H1 (cell line): ENCODE measurements around the gene RXRA. TPM values are rescaled to one million over a fixed set of nuclear protein-coding genes. Genes with fewer than 3 reads are reported as not detected.

ENCODE experiments used
- CTCF ChIA-PET: fragments of 300-600 bp; sonication (Branson Sonifier 250); formaldehyde crosslinking; loops from one replicate; lab custom pipeline; 2021; ENCODE audit not compliant: partially characterized antibody; lab: Charles Lee
- POLR2A ChIA-PET: fragments of 300-600 bp; sonication (Branson Sonifier 250); formaldehyde crosslinking; loops from one replicate; lab custom pipeline; 2021; ENCODE audit warnings: inconsistent platforms; ENCODE audit not compliant: partially characterized antibody; lab: Charles Lee
- DNase-seq, 2 experiments: peaks; one replicate each; pipeline versions ENCODE4 v3.0.0 to v3.0.0-alpha.2; 2010 to 2022; ENCODE audit warnings: low spot score in 2 of 2, low read depth in 1 of 2, mixed read lengths in 1 of 2
- FAIRE-seq: peaks from 2 replicates; lab custom pipeline; 2011; peaks lifted over from hg19 to GRCh38; lab: Jason Lieb, UNC
- H2AFZ ChIP-seq: 2 replicates; pipeline ENCODE4 v1.8.1; 2012; ENCODE audit warnings: low read length, inconsistent platforms
- H2AK5ac ChIP-seq: 2 replicates; pipeline ENCODE4 v1.6.1; 2013; ENCODE audit warnings: low read depth, low read length
- H2BK120ac ChIP-seq: replicated peaks from 2 replicates; pipeline ENCODE3; 2013; ENCODE audit warnings: low read depth, low read length, inconsistent platforms
- H2BK12ac ChIP-seq: 2 replicates; pipeline ENCODE4 v1.6.1; 2013; ENCODE audit warnings: low read depth, low read length
- H2BK15ac ChIP-seq: 2 replicates; pipeline ENCODE4 v1.6.1; 2013; ENCODE audit warnings: low read length
- H2BK20ac ChIP-seq: 2 replicates; pipeline ENCODE4 v1.6.1; 2013; ENCODE audit warnings: low read length
- H2BK5ac ChIP-seq: 2 replicates; pipeline ENCODE4 v1.6.1; 2013; ENCODE audit warnings: low read depth, low read length
- H3K14ac ChIP-seq: 2 replicates; pipeline ENCODE4 v1.6.1; 2013; ENCODE audit warnings: inconsistent platforms; ENCODE audit not compliant: insufficient read length
- H3K18ac ChIP-seq: 2 replicates; pipeline ENCODE4 v1.6.1; 2013; ENCODE audit warnings: low read length; ENCODE audit errors: extremely low read depth
- H3K23ac ChIP-seq: 2 replicates; pipeline ENCODE4 v1.6.1; 2013; ENCODE audit warnings: inconsistent platforms; ENCODE audit not compliant: insufficient read length
- H3K23me2 ChIP-seq: 2 replicates; pipeline ENCODE4 v1.6.1; 2013; ENCODE audit warnings: low read depth, low read length
- H3K27ac ChIP-seq: 2 replicates; pipeline ENCODE4 v1.6.1; 2011; ENCODE audit warnings: low read depth, low read length, inconsistent platforms
- H3K27me3 ChIP-seq, 4 experiments: replicated peaks in 1 of 4; 1 replicate in 1 of 4; 2 replicates in 3 of 4; pipeline versions ENCODE4 v1.6.1 to v1.8.1; 2011 to 2013; ENCODE audit warnings: low read length in 3 of 4, mild to moderate bottlenecking in 3 of 4, inconsistent platforms in 2 of 4, mixed read lengths in 2 of 4, moderate library complexity in 1 of 4; ENCODE audit not compliant: control insufficient read depth in 3 of 4, insufficient read depth in 3 of 4; ENCODE audit errors: extremely low read depth in 1 of 4
- H3K36me3 ChIP-seq, 4 experiments: 2 replicates each; pipeline versions ENCODE4 v1.6.1 to v1.8.1; 2011 to 2013; ENCODE audit warnings: mild to moderate bottlenecking in 4 of 4, low read length in 3 of 4, moderate library complexity in 2 of 4, control low read depth in 1 of 4, inconsistent platforms in 1 of 4; ENCODE audit not compliant: insufficient read depth in 4 of 4, control insufficient read depth in 2 of 4
- H3K4ac ChIP-seq: replicated peaks from 2 replicates; pipeline ENCODE3; 2013; ENCODE audit warnings: low read length, low read depth, mixed read lengths, inconsistent platforms; ENCODE audit not compliant: insufficient read length
- H3K4me1 ChIP-seq, 4 experiments: replicated peaks in 1 of 4; 1 replicate in 1 of 4; 2 replicates in 3 of 4; pipeline versions ENCODE4 v1.6.1 to v1.8.1; 2011 to 2013; ENCODE audit warnings: low read length in 3 of 4, inconsistent platforms in 2 of 4, mixed read lengths in 1 of 4; ENCODE audit not compliant: insufficient read depth in 4 of 4, control insufficient read depth in 3 of 4
- H3K4me2 ChIP-seq, 2 experiments: 2 replicates each; pipeline versions ENCODE4 v1.6.1 to v1.8.1; 2011 to 2013; ENCODE audit warnings: low read depth in 2 of 2, low read length in 2 of 2, control low read depth in 1 of 2, inconsistent platforms in 1 of 2, mild to moderate bottlenecking in 1 of 2; ENCODE audit not compliant: insufficient read depth in 1 of 2
- H3K4me3 ChIP-seq, 4 experiments: fragments of 200-600, 300-600 bp in 1 of 4; sonication (generic), shearing (Covaris generic), sonication (Bioruptor Twin) in 1 of 4; 2 replicates each; pipeline versions ENCODE4 v1.5.1 to v1.8.1; 2011 to 2016; ENCODE audit warnings: low read length in 4 of 4, low read depth in 3 of 4, control low read depth in 2 of 4, inconsistent platforms in 2 of 4, mild to moderate bottlenecking in 2 of 4, mixed read lengths in 1 of 4, moderate library complexity in 1 of 4; ENCODE audit not compliant: insufficient read depth in 2 of 4; ENCODE audit errors: extremely low read depth in 1 of 4
- H3K56ac ChIP-seq: replicated peaks from 2 replicates; pipeline ENCODE3; 2013; ENCODE audit warnings: low read depth, mild to moderate bottlenecking, mixed read lengths, low read length, inconsistent platforms; ENCODE audit not compliant: insufficient read length
- H3K79me1 ChIP-seq: 2 replicates; pipeline ENCODE4 v1.6.1; 2013; ENCODE audit warnings: low read depth, low read length, control low read depth
- H3K79me2 ChIP-seq, 2 experiments: 2 replicates each; pipeline versions ENCODE4 v1.6.1 to v1.8.1; 2012 to 2013; ENCODE audit warnings: low read length in 2 of 2, mild to moderate bottlenecking in 2 of 2, inconsistent platforms in 1 of 2; ENCODE audit not compliant: insufficient read depth in 2 of 2, control insufficient read depth in 1 of 2
- H3K9ac ChIP-seq, 4 experiments: replicated peaks in 1 of 4; 1 replicate in 1 of 4; 2 replicates in 3 of 4; pipeline versions ENCODE4 v1.6.1 to v1.8.1; 2011 to 2013; ENCODE audit warnings: low read depth in 3 of 4, low read length in 3 of 4, control low read depth in 2 of 4, mild to moderate bottlenecking in 2 of 4, moderate library complexity in 2 of 4, inconsistent platforms in 1 of 4; ENCODE audit errors: extremely low read depth in 1 of 4
- H3K9me3 ChIP-seq, 2 experiments: 2 replicates each; pipeline versions ENCODE4 v1.6.1 to v1.8.1; 2012 to 2013; ENCODE audit warnings: mild to moderate bottlenecking in 2 of 2, moderate library complexity in 2 of 2, control low read depth in 1 of 2, inconsistent platforms in 1 of 2, low read depth in 1 of 2, low read length in 1 of 2, mixed read lengths in 1 of 2; ENCODE audit not compliant: insufficient read depth in 2 of 2
- H4K20me1 ChIP-seq, 2 experiments: replicated peaks in 1 of 2; 2 replicates each; pipeline versions ENCODE3 to v1.8.1; 2011 to 2013; ENCODE audit warnings: inconsistent platforms in 2 of 2, low read length in 2 of 2, mild to moderate bottlenecking in 1 of 2; ENCODE audit not compliant: insufficient read depth in 2 of 2, control insufficient read depth in 1 of 2
- H4K5ac ChIP-seq: 2 replicates; pipeline ENCODE4 v1.6.1; 2013; ENCODE audit warnings: low read length, low read depth, mixed read lengths, inconsistent platforms; ENCODE audit not compliant: insufficient read length
- H4K8ac ChIP-seq: 2 replicates; pipeline ENCODE4 v1.8.0; 2013; ENCODE audit warnings: mild to moderate bottlenecking, moderate library complexity, low read length, inconsistent platforms; ENCODE audit not compliant: insufficient read depth; ENCODE audit errors: extremely low read depth
- H4K91ac ChIP-seq: replicated peaks from 2 replicates; pipeline ENCODE3; 2013; ENCODE audit warnings: low read length, mixed read lengths, inconsistent platforms; ENCODE audit not compliant: insufficient read length
- BACH1 ChIP-seq: IDR thresholded peaks from 2 replicates; pipeline ENCODE4 v1.6.1; 2012; ENCODE audit warnings: low read length, improper control_type of control experiment
- CBX8 ChIP-seq: fragments of 300-800, 300-1000 bp; sonication (generic); IDR thresholded peaks from 2 replicates; pipeline ENCODE4 v1.7.1; 2016; ENCODE audit warnings: low read depth, low read length, borderline replicate concordance
- JUN ChIP-seq: IDR thresholded peaks from 2 replicates; pipeline ENCODE4 v1.6.1; 2011; ENCODE audit warnings: low read depth, mild to moderate bottlenecking, improper control_type of control experiment, low read length
- JUND ChIP-seq: IDR thresholded peaks from 2 replicates; pipeline ENCODE4 v1.6.1; 2011; ENCODE audit warnings: mild to moderate bottlenecking, improper control_type of control experiment, low read length
- NANOG ChIP-seq: IDR thresholded peaks from 2 replicates; pipeline ENCODE4 v1.6.1; 2011; ENCODE audit warnings: low read length, low read depth, mild to moderate bottlenecking, inconsistent platforms; ENCODE audit not compliant: insufficient read depth, poor library complexity, severe bottlenecking
- RXRA ChIP-seq: IDR thresholded peaks from 2 replicates; pipeline ENCODE4 v1.6.1; 2011; ENCODE audit warnings: low read depth, mild to moderate bottlenecking, low read length, moderate library complexity; ENCODE audit not compliant: insufficient read depth
- SIN3A ChIP-seq, 2 experiments: IDR thresholded peaks in 1 of 2; conservative IDR thresholded peaks in 1 of 2; 2 replicates each; pipeline ENCODE4 v1.6.1; 2011 to 2012; ENCODE audit warnings: low read length in 2 of 2, improper control_type of control experiment in 1 of 2, low read depth in 1 of 2, mild to moderate bottlenecking in 1 of 2
- SP4 ChIP-seq: IDR thresholded peaks from 2 replicates; pipeline ENCODE4 v1.6.1; 2012; ENCODE audit warnings: low read length, inconsistent platforms
- SRF ChIP-seq: IDR thresholded peaks from 2 replicates; pipeline ENCODE4 v1.6.1; 2011; ENCODE audit warnings: mild to moderate bottlenecking, low read depth, low read length, moderate library complexity
- TBP ChIP-seq: IDR thresholded peaks from 2 replicates; pipeline ENCODE4 v1.6.1; 2011; ENCODE audit warnings: low read depth, low read length, improper control_type of control experiment
- TEAD4 ChIP-seq: IDR thresholded peaks from 2 replicates; pipeline ENCODE4 v1.6.1; 2012; ENCODE audit warnings: low read depth, low read length, inconsistent platforms, mixed read lengths
- ZNF274 ChIP-seq: IDR thresholded peaks from 2 replicates; pipeline ENCODE4 v1.7.0; 2012; ENCODE audit warnings: low read length, borderline replicate concordance; ENCODE audit errors: extremely low read depth
- WGBS, 2 experiments: shearing (Covaris generic) in 1 of 2; methylation state at CpG; one replicate each; pipeline versions ENCODE4 v1.1.6 to v1.1.7; 2013 to 2015; ENCODE audit warnings: low lambda C conversion rate in 2 of 2, mixed read lengths in 2 of 2, inconsistent platforms in 1 of 2, low coverage in 1 of 2, missing lambda C conversion rate in 1 of 2; ENCODE audit not compliant: insufficient replicate concordance in 2 of 2, insufficient coverage in 1 of 2, insufficient read length in 1 of 2; ENCODE audit errors: extremely low coverage in 1 of 2, missing lambda C conversion rate in 1 of 2; 5-methylcytosine and 5-hydroxymethylcytosine counted together
- polyA plus RNA-seq, 7 experiments: library from polyadenylated mRNA; depleted of rRNA in 3 of 7; stranded (reverse) in 5 of 7; unstranded in 2 of 7; fragments of >200 nt in 5 of 7; fragments of 200-250 nt in 2 of 7; gene quantifications; 1 replicate in 5 of 7; 2 replicates in 1 of 7; 4 replicates in 1 of 7; pipeline versions ENCODE4 v1.2.1 to v1.2.3, GENCODE V29; 2011 to 2013; ENCODE audit warnings: missing spikeins in 2 of 7, mixed read lengths in 2 of 7
- total RNA-seq: library from RNA; stranded (reverse); fragmentation: NEBNext Ultra II Directional; extraction: Animal tissue kit (Norgen Biotek cat#: 25700); gene quantifications from 2 replicates; pipeline ENCODE4 v1.2.1, GENCODE V29; 2021
- TF ChIP-seq, protein P1 (sequence below): IDR thresholded peaks from 2 replicates; pipeline ENCODE4 v1.6.1; 2012; ENCODE audit warnings: low read length, inconsistent platforms

Gene RXRA
- total and polyA plus RNA-seq, 2 of the 8 experiments (the other 6 are each of a cell fraction or from before 2014, with no cell fraction given) = 9.8 to 29.4 TPM

- H4K8ac ChIP-seq = no peak overlapping the region
- H4K20me1 ChIP-seq = peaks cover 4 to 6% of the 10 kb centered on the region in 2 experiments
- no peak overlapping the region for H3K14ac ChIP-seq
- no peak overlapping the region for H3K4me3 ChIP-seq
- no peaks in the 10 kb centered on the region for H3K9me3 ChIP-seq
- H2AK5ac ChIP-seq = no peak overlapping the region
- WGBS, 2 experiments = 86% methylated on average over 10 of the region's 10 CpGs; no CpG with 5 or more reads in 1 of the 2 experiments
- no peak overlapping the region for H3K56ac ChIP-seq
- no peaks in the 10 kb centered on the region for H3K27me3 ChIP-seq
- no peak overlapping the region for H3K18ac ChIP-seq
- FAIRE-seq (no peak), DNase-seq (no peak)
- H3K4me1 ChIP-seq = peaks cover 0 to 3% (median 0%) of the 10 kb centered on the region in 4 experiments; a peak in 1 of 7 replicates
- H3K36me3 ChIP-seq = peaks cover 0 to 6% (median 0%) of the 10 kb centered on the region in 4 experiments; a peak in 2 of 8 replicates
- H2AFZ ChIP-seq = no peak overlapping the region
- H2BK120ac ChIP-seq = no peak overlapping the region
- CTCF ChIA-PET = interaction anchor here (0.9 to 1.2 kb wide), 5 partner anchors 14 to 27 kb away, joined by 3 to 4 read pairs (median 3); no protein-coding TSS in a partner anchor
- H3K23ac ChIP-seq = no peak overlapping the region
- H3K79me1 ChIP-seq = no peaks in the 10 kb centered on the region
- no peak overlapping the region for H3K9ac ChIP-seq
- H2BK20ac ChIP-seq = no peak overlapping the region
- H4K5ac ChIP-seq = no peak overlapping the region
- H3K4me2 ChIP-seq = no peak overlapping the region
- H3K4ac ChIP-seq = no peak overlapping the region
- H2BK12ac ChIP-seq = no peak overlapping the region
- H3K23me2 ChIP-seq = no peaks in the 10 kb centered on the region
- H4K91ac ChIP-seq = no peak overlapping the region
- no peak overlapping the region for H2BK5ac ChIP-seq
- POLR2A ChIA-PET = no interaction called here
- H3K27ac ChIP-seq = no peak overlapping the region
- no peaks in the 10 kb centered on the region for H3K79me2 ChIP-seq
- no peak overlapping the region for H2BK15ac ChIP-seq
- TF ChIP-seq BACH1 (no peak), JUND (no peak), RXRA (no peak), CBX8 (no peak), JUN (no peak), ZNF274 (no peak), SRF (no peak), SP4 (no peak), NANOG (no peak), SIN3A (conservative IDR thresholded peaks at IDR 0.05 in 1 of 2, IDR thresholded peaks at IDR 0.05 in 1 of 2; ENCODE audit: low read depth in 1 of 2, low read length in 2 of 2) (no peak), TEAD4 (no peak), TBP (no peak)
- TF ChIP-seq, protein P1, sequence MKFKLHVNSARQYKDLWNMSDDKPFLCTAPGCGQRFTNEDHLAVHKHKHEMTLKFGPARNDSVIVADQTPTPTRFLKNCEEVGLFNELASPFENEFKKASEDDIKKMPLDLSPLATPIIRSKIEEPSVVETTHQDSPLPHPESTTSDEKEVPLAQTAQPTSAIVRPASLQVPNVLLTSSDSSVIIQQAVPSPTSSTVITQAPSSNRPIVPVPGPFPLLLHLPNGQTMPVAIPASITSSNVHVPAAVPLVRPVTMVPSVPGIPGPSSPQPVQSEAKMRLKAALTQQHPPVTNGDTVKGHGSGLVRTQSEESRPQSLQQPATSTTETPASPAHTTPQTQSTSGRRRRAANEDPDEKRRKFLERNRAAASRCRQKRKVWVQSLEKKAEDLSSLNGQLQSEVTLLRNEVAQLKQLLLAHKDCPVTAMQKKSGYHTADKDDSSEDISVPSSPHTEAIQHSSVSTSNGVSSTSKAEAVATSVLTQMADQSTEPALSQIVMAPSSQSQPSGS = no peak
Observed at GRCh38 chr9:134420974-134421432, 94.7 kb downstream of the RXRA start.
